Measurements from ENCODE around the gene DNAH7.

The DNAH7 gene

GRCh38 chr2:195808189-195808588 lies 260.4 kb downstream of the DNAH7 start:
- no peak for DNase-seq (ENCODE audit: low spot score)

- no peak for DNase-seq (ENCODE audit: low spot score)
Measured at GRCh38 chr2:195805283-195805976, 263.2 kb downstream of the DNAH7 start.

GRCh38 chr2:195795879-195796278 lies 272.8 kb downstream of the DNAH7 start:
- no peak for DNase-seq (ENCODE audit: low spot score)

GRCh38 chr2:195793881-195794280 lies 274.8 kb downstream of the DNAH7 start:
- DNase-seq (ENCODE audit: low spot score) = no peak

- DNase-seq (ENCODE audit: low spot score) = no peak
Measured at GRCh38 chr2:195782156-195782555, 286.5 kb downstream of the DNAH7 start.

- DNase-seq (ENCODE audit: low spot score) = no peak
Measured at GRCh38 chr2:195779491-195779890, 289.1 kb downstream of the DNAH7 start.

GRCh38 chr2:195769975-195770374 lies 298.7 kb downstream of the DNAH7 start:
- no peak for DNase-seq (ENCODE audit: low spot score)

- DNase-seq (ENCODE audit: low spot score) = no peak
Measured at GRCh38 chr2:195768431-195768830, 300.2 kb downstream of the DNAH7 start.

GRCh38 chr2:195766691-195767090 lies 301.9 kb downstream of the DNAH7 start:
- DNase-seq (ENCODE audit: low spot score) = no peak

- no peak for DNase-seq (ENCODE audit: low spot score)
Measured at GRCh38 chr2:195763866-195764265, 304.8 kb downstream of the DNAH7 start.

- no peak for DNase-seq (ENCODE audit: low spot score)
Measured at GRCh38 chr2:195759877-195760276, 308.8 kb downstream of the DNAH7 start.

- no peak for DNase-seq (ENCODE audit: low spot score)
Measured at GRCh38 chr2:195758846-195759245, 309.8 kb downstream of the DNAH7 start.

GRCh38 chr2:195756218-195756942 lies 312.3 kb downstream of the DNAH7 start:
- no peak for DNase-seq (ENCODE audit: low spot score)

- DNase-seq (ENCODE audit: low spot score) = no peak
Measured at GRCh38 chr2:195741191-195741590, 327.4 kb downstream of the DNAH7 start.

- DNase-seq (ENCODE audit: low spot score) = no peak
Measured at GRCh38 chr2:195737511-195738325, 330.9 kb downstream of the DNAH7 start.

- DNase-seq (ENCODE audit: low spot score) = no peak
Measured at GRCh38 chr2:195735347-195735746, 333.3 kb downstream of the DNAH7 start.

- DNase-seq (ENCODE audit: low spot score) = no peak
Measured at GRCh38 chr2:195734931-195735330, 333.7 kb downstream of the DNAH7 start.

GRCh38 chr2:195734395-195734794 lies 334.2 kb downstream of the DNAH7 start:
- no peak for DNase-seq (ENCODE audit: low spot score)

- no peak for DNase-seq (ENCODE audit: low spot score)
Measured at GRCh38 chr2:195733831-195734230, 334.8 kb downstream of the DNAH7 start.

GRCh38 chr2:195732574-195732973 lies 336.1 kb downstream of the DNAH7 start:
- DNase-seq (ENCODE audit: low spot score) = no peak

- no peak for DNase-seq (ENCODE audit: low spot score)
Measured at GRCh38 chr2:195730912-195731311, 337.7 kb downstream of the DNAH7 start.

- no peak for DNase-seq (ENCODE audit: low spot score)
Measured at GRCh38 chr2:195727106-195727505, 341.5 kb downstream of the DNAH7 start.

GRCh38 chr2:195722075-195722474 lies 346.6 kb downstream of the DNAH7 start:
- no peak for DNase-seq (ENCODE audit: low spot score)
